Duodenal mucosa (tissue), 2 donors: ENCODE data around the gene NHLRC2.

Experiments used
- H3K27ac ChIP-seq: one replicate; pipeline ENCODE4 v1.7.0; 2013; ENCODE audit warnings: low read depth, low read length
- H3K27me3 ChIP-seq, 2 donors: one replicate each; pipeline ENCODE4 v1.7.0; 2013; ENCODE audit warnings: low read length in 2 of 2, control low read depth in 1 of 2; ENCODE audit not compliant: insufficient read depth in 2 of 2, control insufficient read depth in 1 of 2
- H3K36me3 ChIP-seq, 2 donors: one replicate each; pipeline ENCODE4 v1.7.0; 2013; ENCODE audit warnings: low read length in 2 of 2, control low read depth in 1 of 2; ENCODE audit not compliant: insufficient read depth in 2 of 2, control insufficient read depth in 1 of 2
- H3K4me1 ChIP-seq, 2 donors: one replicate each; pipeline ENCODE4 v1.7.0; 2013; ENCODE audit warnings: low read length in 2 of 2, control low read depth in 1 of 2; ENCODE audit not compliant: insufficient read depth in 2 of 2, control insufficient read depth in 1 of 2
- H3K4me3 ChIP-seq, 2 donors: one replicate each; pipeline ENCODE4 v1.7.0; 2013; ENCODE audit warnings: low read length in 2 of 2, low read depth in 1 of 2
- H3K9ac ChIP-seq, 2 donors: one replicate each; pipeline ENCODE4 v1.7.0; 2013; ENCODE audit warnings: low read length in 2 of 2, low read depth in 1 of 2
- H3K9me3 ChIP-seq, 2 donors: one replicate each; pipeline ENCODE4 v1.7.0; 2013; ENCODE audit warnings: low read length in 2 of 2, control low read depth in 1 of 2; ENCODE audit not compliant: control insufficient read depth in 1 of 2

NHLRC2 gene

GRCh38 chr10:113950268-113950667 is 95.8 kb downstream of the NHLRC2 start:
- H3K27ac ChIP-seq: no peak overlapping the region
- peaks cover 0 to 7% of the 10 kb centered on the region in 2 donors for H3K9me3 ChIP-seq
- H3K36me3 ChIP-seq: no peaks in the 10 kb centered on the region
- no peaks in the 10 kb centered on the region for H3K27me3 ChIP-seq
- H3K4me3 ChIP-seq: no peak overlapping the region
- H3K4me1 ChIP-seq: peaks cover 14 to 21% of the 10 kb centered on the region in 2 donors
- no peak overlapping the region for H3K9ac ChIP-seq

GRCh38 chr10:113953505-113954272 is 99.2 kb downstream of the NHLRC2 start:
- H3K27me3 ChIP-seq: no peaks in the 10 kb centered on the region
- H3K27ac ChIP-seq: no peak overlapping the region
- peaks cover 0 to 7% of the 10 kb centered on the region in 2 donors for H3K9me3 ChIP-seq
- peaks cover 14 to 16% of the 10 kb centered on the region in 2 donors for H3K4me1 ChIP-seq
- H3K4me3 ChIP-seq: no peak overlapping the region
- H3K9ac ChIP-seq: no peak overlapping the region
- H3K36me3 ChIP-seq: no peaks in the 10 kb centered on the region

GRCh38 chr10:113954409-113954808 is 99.9 kb downstream of the NHLRC2 start:
- Histone ChIP-seq H3K9me3 (peaks cover 0 to 7% of the 10 kb centered on the region in 2 donors), H3K9ac (no peak overlapping the region), H3K27ac (no peak overlapping the region), H3K4me3 (no peak overlapping the region), H3K4me1 (peaks cover 21 to 23% of the 10 kb centered on the region in 2 donors), H3K36me3 (no peaks in the 10 kb centered on the region), H3K27me3 (no peaks in the 10 kb centered on the region)

- Histone ChIP-seq H3K4me3 (no peak overlapping the region), H3K36me3 (no peaks in the 10 kb centered on the region), H3K27me3 (no peaks in the 10 kb centered on the region), H3K9me3 (peaks cover 0 to 7% of the 10 kb centered on the region in 2 donors), H3K4me1 (peaks cover 47 to 49% of the 10 kb centered on the region in 2 donors), H3K27ac (no peak overlapping the region), H3K9ac (no peak overlapping the region)
Observed at GRCh38 chr10:113957013-113957412, 102.6 kb downstream of the NHLRC2 start.

- no peaks in the 10 kb centered on the region for H3K36me3 ChIP-seq
- peak overlapping the region; percentile 5 to 43 for H3K4me3 ChIP-seq
- peak overlapping the region; percentile 87 for H3K27ac ChIP-seq
- H3K9ac ChIP-seq: peak overlapping the region; percentile 56 to 90
- H3K9me3 ChIP-seq: peaks cover 0 to 2% of the 10 kb centered on the region in 2 donors
- peaks cover 50 to 59% of the 10 kb centered on the region in 2 donors for H3K4me1 ChIP-seq
- H3K27me3 ChIP-seq: no peaks in the 10 kb centered on the region
Observed at GRCh38 chr10:113958631-113959382, 104.3 kb downstream of the NHLRC2 start.

- peak overlapping the region; percentile 87 for H3K27ac ChIP-seq
- H3K4me1 ChIP-seq: peaks cover 50 to 59% of the 10 kb centered on the region in 2 donors
- no peaks in the 10 kb centered on the region for H3K36me3 ChIP-seq
- peak overlapping the region; percentile 56 to 90 for H3K9ac ChIP-seq
- H3K4me3 ChIP-seq: peak overlapping the region in 1 of 2 donors; percentile 67
- H3K27me3 ChIP-seq: no peaks in the 10 kb centered on the region
- no peaks in the 10 kb centered on the region for H3K9me3 ChIP-seq
Observed at GRCh38 chr10:113959383-113959760, 104.9 kb downstream of the NHLRC2 start.

- H3K4me3 ChIP-seq: peak overlapping the region; percentile 53 to 67
- H3K4me1 ChIP-seq: peaks cover 50 to 59% of the 10 kb centered on the region in 2 donors
- H3K27me3 ChIP-seq: no peaks in the 10 kb centered on the region
- H3K9ac ChIP-seq: peak overlapping the region; percentile 56 to 90
- no peaks in the 10 kb centered on the region for H3K36me3 ChIP-seq
- H3K9me3 ChIP-seq: no peaks in the 10 kb centered on the region
- H3K27ac ChIP-seq: peak overlapping the region; percentile 87
Observed at GRCh38 chr10:113960617-113961181, 106.2 kb downstream of the NHLRC2 start.

GRCh38 chr10:113961182-113962031 is 106.9 kb downstream of the NHLRC2 start:
- peaks cover 50 to 59% of the 10 kb centered on the region in 2 donors for H3K4me1 ChIP-seq
- no peaks in the 10 kb centered on the region for H3K36me3 ChIP-seq
- peak overlapping the region; percentile 53 to 67 for H3K4me3 ChIP-seq
- no peaks in the 10 kb centered on the region for H3K27me3 ChIP-seq
- H3K27ac ChIP-seq: peak overlapping the region; percentile 87
- H3K9me3 ChIP-seq: no peaks in the 10 kb centered on the region
- H3K9ac ChIP-seq: peak overlapping the region; percentile 8 to 90

- Histone ChIP-seq H3K9ac (no peak overlapping the region), H3K27me3 (no peaks in the 10 kb centered on the region), H3K9me3 (no peaks in the 10 kb centered on the region), H3K36me3 (no peaks in the 10 kb centered on the region), H3K4me1 (peaks cover 22 to 29% of the 10 kb centered on the region in 2 donors), H3K27ac (no peak overlapping the region), H3K4me3 (no peak overlapping the region)
Observed at GRCh38 chr10:113965077-113965476, 110.6 kb downstream of the NHLRC2 start.
